Measurements from ENCODE around the gene PRPF38A. TPM values are rescaled to one million over a fixed set of nuclear protein-coding genes. Genes with fewer than 3 reads are reported as not detected.
"Not testable (repeated sequence)": the region's sequence is repeated elsewhere in the genome, so short reads cannot be mapped to it uniquely, and the experiment has no call there.

Gene PRPF38A
- total and polyA plus RNA-seq, 9 donors, result 18.2 to 49.2 (median 41.8) TPM

- Histone ChIP-seq H3K9me3 (replicated peaks; ENCODE audit: control insufficient read depth, low read depth, low read length) (no peaks in the 10 kb centered on the region), H3K4me3 (ENCODE audit: low read length) (no peak overlapping the region), H3K27ac (ENCODE audit: low read length) (no peak overlapping the region), H3K27me3 (ENCODE audit: control insufficient read depth, insufficient read depth, low read length) (no peaks in the 10 kb centered on the region), H3K4me1 (ENCODE audit: control insufficient read depth, insufficient read depth, low read length) (peaks cover 12% of the 10 kb centered on the region), H3K36me3 (ENCODE audit: control insufficient read depth, insufficient read depth, low read length) (peaks cover 83% of the 10 kb centered on the region)
- 78% methylated on average over 7 of the region's 7 CpGs for WGBS (ENCODE audit: insufficient coverage)
- DNase-seq, result no peak
These were observed 43.8 kb upstream of the PRPF38A start for GRCh38 chr1:52360595-52360968.

- peaks cover 12% of the 10 kb centered on the region for H3K4me1 ChIP-seq (ENCODE audit: control insufficient read depth, insufficient read depth, low read length)
- WGBS (ENCODE audit: insufficient coverage), result 83% methylated on average over 4 of the region's 5 CpGs
- H3K27me3 ChIP-seq (ENCODE audit: control insufficient read depth, insufficient read depth, low read length), result peaks cover 7% of the 10 kb centered on the region
- H3K4me3 ChIP-seq (ENCODE audit: low read length), result no peak overlapping the region
- no peak for DNase-seq
- peaks cover 45% of the 10 kb centered on the region for H3K36me3 ChIP-seq (ENCODE audit: control insufficient read depth, insufficient read depth, low read length)
- H3K9me3 ChIP-seq (replicated peaks; ENCODE audit: control insufficient read depth, low read depth, low read length), result no peaks in the 10 kb centered on the region
- H3K27ac ChIP-seq (ENCODE audit: low read length), result peak overlapping the region; percentile 78
These were observed 40.1 kb upstream of the PRPF38A start for GRCh38 chr1:52364235-52364839.

DNA sequence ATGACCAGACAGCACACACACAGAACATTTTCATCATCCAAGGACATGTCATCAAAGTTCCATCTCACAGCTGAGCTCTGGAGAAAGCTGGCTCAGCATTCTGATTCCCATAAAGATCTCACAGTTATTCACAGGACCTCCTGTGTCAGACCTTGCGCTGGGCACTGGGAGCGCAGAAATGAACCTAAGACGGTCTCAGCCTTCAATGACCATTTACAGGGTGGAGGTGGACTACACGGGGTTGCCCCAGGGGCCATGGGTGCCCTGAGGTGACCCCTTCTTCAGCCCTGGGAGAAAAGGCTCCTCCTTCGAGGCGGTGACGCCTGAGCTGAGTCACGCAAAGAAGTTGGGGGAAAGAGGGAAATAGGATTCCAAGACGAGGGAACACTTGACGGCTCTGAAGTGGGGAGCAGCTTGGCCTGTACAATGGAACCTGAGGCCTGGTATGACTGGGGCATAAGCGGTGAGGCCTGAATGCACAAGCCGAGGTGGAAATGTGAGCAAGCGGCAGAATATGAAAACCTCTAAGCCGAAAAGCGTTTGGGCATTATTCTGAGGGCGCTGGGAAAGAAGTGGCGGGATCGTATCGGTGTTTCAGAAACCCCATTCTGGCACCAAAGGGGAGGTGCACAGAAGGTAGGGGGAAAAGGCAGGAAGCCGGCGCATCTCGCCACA, 39.2 kb upstream of the PRPF38A start:
- Histone ChIP-seq H3K4me3 (ENCODE audit: low read length) (peak overlapping the region; percentile 79), H3K36me3 (ENCODE audit: control insufficient read depth, insufficient read depth, low read length) (peaks cover 36% of the 10 kb centered on the region), H3K9me3 (replicated peaks; ENCODE audit: control insufficient read depth, low read depth, low read length) (no peaks in the 10 kb centered on the region), H3K27me3 (ENCODE audit: control insufficient read depth, insufficient read depth, low read length) (peaks cover 7% of the 10 kb centered on the region), H3K4me1 (ENCODE audit: control insufficient read depth, insufficient read depth, low read length) (peaks cover 12% of the 10 kb centered on the region), H3K27ac (ENCODE audit: low read length) (peak overlapping the region; percentile 78)
- peak; percentile 61 for DNase-seq
- 11% methylated on average over 18 of the region's 22 CpGs for WGBS (ENCODE audit: insufficient coverage)

GRCh38 chr1:52365746-52366516, 38.5 kb upstream of the PRPF38A start, which contains the start of gene CC2D1B:
CC2D1B (minus strand) TSS chr1:52366205; CDS start chr1:52364620, 1,585 bp downstream.
- Histone ChIP-seq H3K4me3 (ENCODE audit: low read length) (peak within 1 kb of the TSS; percentile 79), H3K36me3 (ENCODE audit: control insufficient read depth, insufficient read depth, low read length) (peaks cover 29% of the 10 kb centered on the region), H3K4me1 (ENCODE audit: control insufficient read depth, insufficient read depth, low read length) (peaks cover 12% of the 10 kb centered on the region), H3K9me3 (replicated peaks; ENCODE audit: control insufficient read depth, low read depth, low read length) (no peaks in the 10 kb centered on the region), H3K27me3 (ENCODE audit: control insufficient read depth, insufficient read depth, low read length) (peaks cover 7% of the 10 kb centered on the region), H3K27ac (ENCODE audit: low read length) (peak within 1 kb of the TSS; percentile 78)
- DNase-seq, result peak; percentile 97
- under 1% methylated on average over 85 of the region's 92 CpGs for WGBS (ENCODE audit: insufficient coverage)

GRCh38 chr1:52366517-52366827, 37.9 kb upstream of the PRPF38A start:
- Histone ChIP-seq H3K36me3 (ENCODE audit: control insufficient read depth, insufficient read depth, low read length) (peaks cover 24% of the 10 kb centered on the region), H3K9me3 (replicated peaks; ENCODE audit: control insufficient read depth, low read depth, low read length) (no peaks in the 10 kb centered on the region), H3K27me3 (ENCODE audit: control insufficient read depth, insufficient read depth, low read length) (peaks cover 7% of the 10 kb centered on the region), H3K4me3 (ENCODE audit: low read length) (peak overlapping the region; percentile 79), H3K4me1 (ENCODE audit: control insufficient read depth, insufficient read depth, low read length) (peaks cover 12% of the 10 kb centered on the region), H3K27ac (ENCODE audit: low read length) (peak overlapping the region; percentile 69)
- no peak for DNase-seq
- WGBS (ENCODE audit: insufficient coverage), result 31% methylated on average over 5 of the region's 8 CpGs

GRCh38 chr1:52367272-52367671, 37.1 kb upstream of the PRPF38A start:
- WGBS (ENCODE audit: insufficient coverage), result 95% methylated on average over 5 of the region's 5 CpGs
- no peak for DNase-seq
- Histone ChIP-seq H3K27ac (ENCODE audit: low read length) (no peak overlapping the region), H3K27me3 (ENCODE audit: control insufficient read depth, insufficient read depth, low read length) (peaks cover 7% of the 10 kb centered on the region), H3K4me1 (ENCODE audit: control insufficient read depth, insufficient read depth, low read length) (peaks cover 12% of the 10 kb centered on the region), H3K4me3 (ENCODE audit: low read length) (no peak overlapping the region), H3K36me3 (ENCODE audit: control insufficient read depth, insufficient read depth, low read length) (peaks cover 16% of the 10 kb centered on the region), H3K9me3 (replicated peaks; ENCODE audit: control insufficient read depth, low read depth, low read length) (no peaks in the 10 kb centered on the region)

GRCh38 chr1:52368383-52369172, 35.8 kb upstream of the PRPF38A start:
- DNase-seq, result peak; percentile 47
- peaks cover 12% of the 10 kb centered on the region for H3K4me1 ChIP-seq (ENCODE audit: control insufficient read depth, insufficient read depth, low read length)
- no peaks in the 10 kb centered on the region for H3K9me3 ChIP-seq (replicated peaks; ENCODE audit: control insufficient read depth, low read depth, low read length)
- 5% methylated on average over 37 of the region's 51 CpGs for WGBS (ENCODE audit: insufficient coverage)
- no peak overlapping the region for H3K27ac ChIP-seq (ENCODE audit: low read length)
- peaks cover 7% of the 10 kb centered on the region for H3K27me3 ChIP-seq (ENCODE audit: control insufficient read depth, insufficient read depth, low read length)
- H3K36me3 ChIP-seq (ENCODE audit: control insufficient read depth, insufficient read depth, low read length), result peaks cover 11% of the 10 kb centered on the region
- peak overlapping the region; percentile 16 for H3K4me3 ChIP-seq (ENCODE audit: low read length)

DNA sequence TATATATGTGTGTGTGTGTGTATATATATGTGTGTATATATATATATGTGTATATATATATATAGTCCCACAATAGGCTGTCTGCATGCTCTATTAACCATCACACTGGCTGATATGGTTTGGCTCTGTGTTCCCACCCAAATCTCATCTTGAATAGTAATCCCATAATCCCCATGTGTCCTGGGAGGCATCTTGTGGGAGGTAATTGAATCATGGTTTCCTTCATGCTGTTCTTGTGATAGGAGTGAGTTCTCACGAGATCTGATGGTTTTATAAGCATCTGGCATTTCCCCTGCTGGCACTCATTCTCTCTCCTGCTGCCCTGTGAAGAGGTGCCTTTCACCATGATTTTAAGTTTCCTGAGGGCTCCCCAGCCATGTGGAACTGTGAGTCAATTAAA, 34.6 kb upstream of the PRPF38A start:
- not testable (repeated sequence) for H3K27me3 ChIP-seq (ENCODE audit: control insufficient read depth, insufficient read depth, low read length); H3K4me1 ChIP-seq (ENCODE audit: control insufficient read depth, insufficient read depth, low read length)

DNA sequence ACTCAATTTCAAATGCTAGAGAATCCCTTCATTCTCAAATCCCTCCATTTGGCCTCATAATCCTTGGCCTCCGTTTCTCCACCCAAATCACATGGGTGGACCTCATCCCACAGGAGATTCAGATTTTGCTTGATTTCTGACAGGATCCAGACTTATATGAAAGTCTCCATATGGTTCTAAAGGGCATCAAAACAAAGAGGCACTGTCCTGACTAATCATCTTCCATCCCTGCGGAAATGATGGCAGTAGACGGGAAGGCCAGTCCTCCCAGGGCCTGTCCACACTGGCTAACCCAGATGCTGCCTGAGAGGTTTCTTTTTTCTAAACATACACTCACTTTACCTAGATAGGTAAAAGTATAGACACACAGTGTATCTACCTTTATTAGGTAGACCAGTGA, 19.0 kb upstream of the PRPF38A start:
- H3K27ac ChIP-seq (ENCODE audit: low read length), result no peak overlapping the region
- peaks cover 42% of the 10 kb centered on the region for H3K36me3 ChIP-seq (ENCODE audit: control insufficient read depth, insufficient read depth, low read length)
- H3K9me3 ChIP-seq (replicated peaks; ENCODE audit: control insufficient read depth, low read depth, low read length), result no peaks in the 10 kb centered on the region
- WGBS (ENCODE audit: insufficient coverage), result 89% methylated on average over 1 of the region's 3 CpGs
- no peak overlapping the region for H3K4me3 ChIP-seq (ENCODE audit: low read length)
- no peaks in the 10 kb centered on the region for H3K4me1 ChIP-seq (ENCODE audit: control insufficient read depth, insufficient read depth, low read length)
- H3K27me3 ChIP-seq (ENCODE audit: control insufficient read depth, insufficient read depth, low read length), result no peaks in the 10 kb centered on the region
- no peak for DNase-seq

More for the DNA sequence above, 34.6 kb upstream of the PRPF38A start:
- 100% methylated on average over 1 of the region's 1 CpG for WGBS (ENCODE audit: insufficient coverage)
- H3K36me3 ChIP-seq (ENCODE audit: control insufficient read depth, insufficient read depth, low read length), result peaks cover 11% of the 10 kb centered on the region
- not testable (repeated sequence) for H3K27ac ChIP-seq (ENCODE audit: low read length); H3K4me3 ChIP-seq (ENCODE audit: low read length); DNase-seq; H3K9me3 ChIP-seq (replicated peaks; ENCODE audit: control insufficient read depth, low read depth, low read length)

GRCh38 chr1:52386458-52386857, 17.9 kb upstream of the PRPF38A start:
- no peak for DNase-seq
- Histone ChIP-seq H3K27ac (ENCODE audit: low read length) (no peak overlapping the region), H3K4me1 (ENCODE audit: control insufficient read depth, insufficient read depth, low read length) (no peaks in the 10 kb centered on the region), H3K27me3 (ENCODE audit: control insufficient read depth, insufficient read depth, low read length) (no peaks in the 10 kb centered on the region), H3K36me3 (ENCODE audit: control insufficient read depth, insufficient read depth, low read length) (peaks cover 34% of the 10 kb centered on the region), H3K9me3 (replicated peaks; ENCODE audit: control insufficient read depth, low read depth, low read length) (no peaks in the 10 kb centered on the region), H3K4me3 (ENCODE audit: low read length) (no peak overlapping the region)
- WGBS (ENCODE audit: insufficient coverage), result 90% methylated on average over 5 of the region's 5 CpGs

Data from muscle of leg (tissue), 11 donors.